GM10248 (cell line): ENCODE measurements around the gene OR51Q1.

ENCODE experiments used
- CTCF ChIA-PET: fragments of 300-600 bp; sonication (Branson Sonifier 250); formaldehyde crosslinking; extraction: SDS; loops from one replicate; lab custom pipeline; 2021; ENCODE audit warnings: antibody characterized with exemption; lab: Yijun Ruan, JAX
- POLR2A ChIA-PET: fragments of 350-650 bp; sonication (Branson Sonifier 250); formaldehyde crosslinking; extraction: SDS; loops from one replicate; lab custom pipeline; 2020; ENCODE audit warnings: antibody characterized with exemption; lab: Yijun Ruan, JAX
- DNase-seq: peaks from one replicate; pipeline ENCODE4 v3.0.0; 2012; ENCODE audit errors: extremely low spot score
- TF ChIP-seq, protein P1 (sequence below): IDR thresholded peaks from 2 replicates; pipeline ENCODE4 v1.5.1; 2012; ENCODE audit warnings: mild to moderate bottlenecking, low read depth; ENCODE audit errors: extremely low read depth, missing control alignments, control extremely low read depth

OR51Q1 gene

DNA sequence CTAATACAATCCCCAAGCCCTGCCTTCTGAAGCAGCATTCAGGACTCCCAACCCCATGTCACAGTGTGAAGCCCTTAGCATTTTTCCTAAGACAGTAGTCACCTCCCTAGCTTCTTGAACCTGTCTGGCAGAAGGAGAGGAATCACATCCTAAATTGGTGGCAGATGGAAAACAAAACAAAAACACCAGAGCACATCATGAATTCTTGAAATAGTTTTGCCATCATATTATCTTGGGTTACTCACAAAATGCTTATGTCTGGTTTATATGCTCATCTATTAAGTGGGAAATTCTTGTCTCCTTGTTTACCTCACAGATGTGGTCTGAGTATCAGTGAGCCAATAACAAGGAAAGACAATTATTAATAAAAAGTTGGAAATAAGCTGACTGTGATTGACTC, 23.0 kb upstream of the OR51Q1 start:
- ChIA-PET CTCF (interaction anchor here (1.2 kb wide), 1 partner anchor 17 kb away, joined by 3 read pairs; no protein-coding TSS in a partner anchor), POLR2A (no interaction called here)
- TF ChIP-seq, protein P1, sequence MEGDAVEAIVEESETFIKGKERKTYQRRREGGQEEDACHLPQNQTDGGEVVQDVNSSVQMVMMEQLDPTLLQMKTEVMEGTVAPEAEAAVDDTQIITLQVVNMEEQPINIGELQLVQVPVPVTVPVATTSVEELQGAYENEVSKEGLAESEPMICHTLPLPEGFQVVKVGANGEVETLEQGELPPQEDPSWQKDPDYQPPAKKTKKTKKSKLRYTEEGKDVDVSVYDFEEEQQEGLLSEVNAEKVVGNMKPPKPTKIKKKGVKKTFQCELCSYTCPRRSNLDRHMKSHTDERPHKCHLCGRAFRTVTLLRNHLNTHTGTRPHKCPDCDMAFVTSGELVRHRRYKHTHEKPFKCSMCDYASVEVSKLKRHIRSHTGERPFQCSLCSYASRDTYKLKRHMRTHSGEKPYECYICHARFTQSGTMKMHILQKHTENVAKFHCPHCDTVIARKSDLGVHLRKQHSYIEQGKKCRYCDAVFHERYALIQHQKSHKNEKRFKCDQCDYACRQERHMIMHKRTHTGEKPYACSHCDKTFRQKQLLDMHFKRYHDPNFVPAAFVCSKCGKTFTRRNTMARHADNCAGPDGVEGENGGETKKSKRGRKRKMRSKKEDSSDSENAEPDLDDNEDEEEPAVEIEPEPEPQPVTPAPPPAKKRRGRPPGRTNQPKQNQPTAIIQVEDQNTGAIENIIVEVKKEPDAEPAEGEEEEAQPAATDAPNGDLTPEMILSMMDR, result no peak
- no peak for DNase-seq

DNA sequence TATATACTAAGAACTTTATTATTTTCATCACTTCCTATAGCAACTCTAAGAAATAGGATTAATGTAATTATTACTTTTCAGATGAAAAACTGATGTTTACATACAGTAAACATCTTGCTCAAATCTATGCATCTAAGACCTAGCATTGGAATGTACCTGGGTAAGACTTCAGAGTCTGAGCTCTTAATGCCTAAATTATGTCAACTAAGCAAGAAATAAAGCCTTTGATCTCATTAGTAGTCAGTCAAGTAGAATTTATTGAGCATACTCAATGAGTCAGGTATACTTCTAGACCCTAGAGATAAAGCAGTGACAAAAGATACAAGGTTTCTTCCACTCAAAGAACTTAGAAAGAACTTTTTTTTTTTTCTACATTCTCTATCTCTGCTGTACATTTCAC, 16.7 kb upstream of the OR51Q1 start:
- TF ChIP-seq, protein P1, result no peak
- DNase-seq, result no peak
- POLR2A ChIA-PET, result no interaction called here
- CTCF ChIA-PET, result no interaction called here

DNA sequence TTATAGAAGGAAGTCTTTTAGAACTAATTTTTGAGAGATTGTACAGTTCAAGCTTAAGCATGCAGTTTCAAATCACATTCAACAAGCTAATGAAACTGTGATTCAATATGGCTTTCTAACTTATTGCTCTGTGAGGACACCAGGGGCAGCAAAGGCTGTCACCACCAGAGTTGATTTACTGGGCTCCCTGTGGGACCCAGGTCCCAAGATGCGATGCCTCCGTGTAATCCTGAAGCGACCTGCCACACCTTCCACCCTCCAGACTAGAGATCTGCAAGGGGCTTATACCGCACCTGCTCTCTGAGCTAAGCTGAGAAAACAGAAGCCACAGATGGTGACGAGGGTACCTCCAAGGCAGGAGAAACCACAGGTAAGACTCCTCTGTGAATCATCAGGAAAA, 918 bp upstream of the OR51Q1 start:
- TF ChIP-seq, protein P1, result no peak
- CTCF ChIA-PET, result no interaction called here
- POLR2A ChIA-PET, result no interaction called here
- DNase-seq, result no peak

DNA sequence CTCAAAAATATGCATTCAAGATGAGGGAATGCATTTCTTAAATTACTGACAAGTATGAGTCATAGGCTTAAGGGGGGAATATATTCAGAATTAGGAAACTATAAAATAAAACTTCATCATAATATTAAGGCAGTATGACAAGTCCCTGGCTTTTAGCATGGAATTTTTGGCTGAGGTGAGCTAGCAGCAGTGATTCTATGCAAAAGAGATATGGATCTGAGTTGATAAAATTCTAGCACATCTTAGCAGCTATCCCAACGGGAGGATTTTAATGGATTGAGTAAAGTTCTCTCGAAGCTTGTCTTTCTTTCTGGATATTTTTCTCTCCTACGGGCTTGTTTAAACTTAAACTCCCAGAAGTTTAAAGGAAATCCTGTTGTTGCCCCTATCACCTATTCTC, 1.2 kb downstream of the OR51Q1 start:
- TF ChIP-seq, protein P1, result no peak
- no peak for DNase-seq
- POLR2A ChIA-PET, result no interaction called here
- CTCF ChIA-PET, result interaction anchor here (1.1 to 1.4 kb wide), 2 partner anchors 10 to 17 kb away, joined by 3 to 4 read pairs; no protein-coding TSS in a partner anchor

DNA sequence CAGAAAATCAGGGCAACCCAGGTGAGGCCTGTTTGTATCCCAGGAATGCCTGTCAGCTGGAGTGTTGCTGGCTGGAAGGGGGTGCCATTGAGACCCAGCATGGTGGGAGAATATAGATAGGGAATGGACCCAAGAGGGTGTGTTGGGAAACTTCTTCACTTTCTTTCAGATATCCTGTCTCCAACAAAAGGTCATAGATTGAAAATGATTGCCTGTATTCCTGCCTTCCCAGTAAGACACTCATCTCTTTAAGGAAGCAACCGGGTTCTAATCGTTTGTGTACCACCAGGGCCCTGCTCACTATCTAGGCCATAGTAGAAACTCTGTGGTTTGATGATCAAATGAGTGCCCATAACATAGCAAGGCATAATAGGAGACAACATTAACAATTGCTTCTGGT, 19.5 kb downstream of the OR51Q1 start, which contains the start of gene OR51I1:
Gene OR51I1 (minus strand): TSS at position 101 of the 400 bp plus-strand sequence. CDS start 0 bp downstream, at position 101.
- CTCF ChIA-PET, result no interaction called here
- no peak for DNase-seq
- TF ChIP-seq, protein P1, result no peak
- POLR2A ChIA-PET, result no interaction called here

DNA sequence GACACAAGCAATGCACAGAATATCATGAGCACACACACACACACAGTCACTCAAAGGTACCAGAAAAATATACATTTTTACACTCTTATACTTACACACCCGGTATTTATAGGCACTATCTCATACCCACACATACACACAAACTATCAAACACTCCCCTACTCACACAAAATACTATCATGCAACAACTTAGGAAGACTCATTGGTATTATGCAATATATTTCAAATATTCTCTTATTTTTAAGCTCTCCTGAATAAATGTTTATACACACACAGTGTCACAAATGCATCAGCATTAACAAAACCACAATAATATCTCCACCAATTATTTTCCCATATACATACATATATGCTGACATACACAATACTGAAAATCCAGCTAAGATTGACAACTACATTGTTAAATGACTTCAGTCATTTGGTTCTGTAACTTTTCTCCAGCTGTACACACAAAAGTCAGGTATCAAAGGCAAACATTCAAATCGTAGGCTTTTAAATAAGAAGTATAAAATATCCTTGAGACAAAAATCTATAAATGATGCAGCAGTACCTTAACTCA, 22.0 kb downstream of the OR51Q1 start:
- TF ChIP-seq, protein P1, result no peak
- CTCF ChIA-PET, result no interaction called here
- POLR2A ChIA-PET, result no interaction called here
- DNase-seq, result no peak
